Non-pigmented ciliary epithelial cell (primary cell): Measurements from ENCODE around the gene SPEF1.

Source experiments
- DNase-seq: peaks from one replicate; pipeline ENCODE4 v3.0.0-alpha.2; 2010; ENCODE audit warnings: low read depth

The SPEF1 gene

DNA sequence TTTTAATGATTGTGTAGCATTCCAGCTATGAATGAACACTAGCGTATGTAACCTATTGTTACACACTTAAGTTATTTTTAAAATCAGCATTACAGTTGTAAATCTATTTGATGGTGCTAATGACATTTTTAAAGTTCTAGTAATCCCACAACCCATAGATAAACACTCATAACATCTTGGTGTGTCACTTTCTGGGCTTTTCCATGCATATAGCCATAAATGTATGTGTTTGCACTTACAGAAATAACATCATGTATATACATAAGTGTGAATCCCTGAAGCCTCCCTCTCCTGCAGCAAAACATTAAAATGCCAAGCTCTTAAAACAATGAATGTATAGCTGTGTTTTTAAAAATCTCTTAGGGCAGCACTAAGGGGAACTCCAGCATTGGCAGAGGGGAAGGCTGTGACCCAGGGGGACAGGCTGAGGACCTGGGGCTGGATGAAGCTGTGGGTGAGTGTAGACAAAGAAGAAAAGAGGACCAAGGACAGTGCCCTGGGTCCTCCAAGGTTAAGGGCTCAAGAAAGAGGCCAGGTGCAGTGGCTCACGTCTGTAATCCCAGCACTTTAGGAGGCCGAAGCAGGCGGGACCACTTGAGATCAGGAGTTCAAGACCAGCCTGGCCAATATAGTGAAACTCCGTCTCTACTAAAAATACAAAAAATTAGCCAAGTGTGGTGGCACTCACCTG is 6.2 kb upstream of the SPEF1 start:
- no peak for DNase-seq

- DNase-seq, result no peak
Measured at GRCh38 chr20:3786665-3787323, 5.5 kb upstream of the SPEF1 start, which contains the start of gene CENPB. Gene CENPB, minus strand, starts transcription at chr20:3786740. Its CDS starts 257 bp downstream, at chr20:3786483.

- no peak for DNase-seq
Measured at GRCh38 chr20:3786126-3786484, 4.9 kb upstream of the SPEF1 start.

- no peak for DNase-seq
Measured at GRCh38 chr20:3785240-3786125, 4.2 kb upstream of the SPEF1 start.

GRCh38 chr20:3784863-3785239 is 3.6 kb upstream of the SPEF1 start:
- DNase-seq, result no peak

DNA sequence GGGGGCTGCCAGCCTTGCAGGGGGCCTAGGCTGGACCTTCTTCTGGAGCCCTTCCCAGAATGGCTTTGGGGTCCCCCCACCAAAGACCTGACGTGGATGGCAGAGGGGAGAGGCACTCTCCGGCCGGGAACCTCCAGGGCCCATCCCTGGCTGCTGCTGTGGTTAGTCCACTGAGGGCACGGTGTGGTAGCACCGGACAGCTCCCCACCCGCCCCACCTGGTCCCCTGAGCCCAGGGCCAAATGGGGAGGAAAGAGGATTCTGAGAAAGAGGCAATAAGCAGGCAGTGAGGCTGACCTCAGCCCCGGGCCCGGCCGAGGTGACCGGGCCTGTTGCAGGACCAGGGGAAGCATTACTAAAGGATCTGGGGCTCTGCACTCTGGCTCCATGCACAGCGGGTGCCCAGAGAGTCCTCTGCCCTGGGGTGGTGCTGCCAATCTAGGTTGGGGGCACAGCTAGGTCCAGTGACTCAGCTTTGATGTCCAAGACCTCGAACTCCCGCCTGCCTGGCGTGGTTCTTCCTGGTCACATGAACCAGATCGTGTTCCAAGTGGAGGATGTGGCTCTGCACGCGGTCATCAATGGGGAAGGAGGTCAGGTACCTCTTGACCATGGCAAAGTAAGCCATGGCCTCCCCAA is 3.1 kb upstream of the SPEF1 start:
- no peak for DNase-seq

DNA sequence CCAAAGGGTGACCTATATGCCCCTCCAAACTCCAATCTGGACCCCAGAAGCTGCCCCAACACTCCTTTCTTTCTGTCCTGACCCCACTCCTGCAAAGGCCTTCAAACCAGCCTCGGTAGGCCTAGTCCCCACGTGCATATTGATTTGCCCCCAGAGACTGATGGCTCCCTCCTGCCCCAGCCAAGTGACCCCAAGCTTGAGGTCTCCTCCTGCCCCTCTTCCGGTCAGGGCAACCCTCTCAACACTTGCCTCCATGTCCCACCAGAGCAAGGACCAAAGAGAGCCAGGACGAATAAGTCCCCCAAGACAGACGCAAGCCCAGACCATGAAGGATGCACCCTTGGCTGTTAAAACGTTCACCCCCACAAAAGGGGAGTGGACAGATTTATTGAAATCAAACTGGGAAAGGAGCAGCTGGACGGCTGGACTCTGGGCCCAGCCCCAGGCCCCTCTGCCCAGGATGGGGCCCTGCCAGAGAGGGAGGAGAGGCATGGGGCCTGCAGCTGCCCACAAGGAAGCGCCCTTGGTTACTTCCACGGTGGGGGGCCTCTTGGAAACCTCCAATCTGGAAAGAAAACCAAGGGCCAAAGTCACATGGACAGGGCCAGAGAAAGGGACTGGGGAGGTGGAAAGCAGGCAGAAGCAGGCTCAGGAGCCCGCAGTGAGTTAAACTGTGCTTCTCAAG is 2.4 kb upstream of the SPEF1 start:
- DNase-seq, result no peak

DNA sequence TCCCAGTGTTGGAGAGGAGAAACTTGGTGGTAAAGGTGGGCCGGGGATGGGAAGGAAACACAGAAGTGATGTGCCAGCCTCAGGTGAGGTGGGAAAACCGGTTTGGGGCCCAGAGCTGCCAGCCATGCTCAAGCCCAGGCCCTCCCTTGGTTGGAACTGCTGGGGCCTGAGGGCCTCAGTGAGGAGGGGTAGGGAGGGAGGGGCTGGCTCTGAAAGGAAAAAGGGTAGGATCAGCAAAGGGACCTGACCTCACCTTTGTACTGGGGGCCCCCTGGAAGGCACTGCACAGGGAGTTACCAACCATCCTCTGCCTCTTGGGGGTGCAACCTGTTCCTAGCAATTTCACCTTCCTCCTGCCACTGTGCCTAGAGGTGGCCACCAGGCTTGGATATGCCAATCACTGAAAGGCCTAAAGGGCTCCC is 1.8 kb upstream of the SPEF1 start:
- no peak for DNase-seq

- DNase-seq, result no peak
Measured at GRCh38 chr20:3782597-3782996, 1.3 kb upstream of the SPEF1 start.

DNA sequence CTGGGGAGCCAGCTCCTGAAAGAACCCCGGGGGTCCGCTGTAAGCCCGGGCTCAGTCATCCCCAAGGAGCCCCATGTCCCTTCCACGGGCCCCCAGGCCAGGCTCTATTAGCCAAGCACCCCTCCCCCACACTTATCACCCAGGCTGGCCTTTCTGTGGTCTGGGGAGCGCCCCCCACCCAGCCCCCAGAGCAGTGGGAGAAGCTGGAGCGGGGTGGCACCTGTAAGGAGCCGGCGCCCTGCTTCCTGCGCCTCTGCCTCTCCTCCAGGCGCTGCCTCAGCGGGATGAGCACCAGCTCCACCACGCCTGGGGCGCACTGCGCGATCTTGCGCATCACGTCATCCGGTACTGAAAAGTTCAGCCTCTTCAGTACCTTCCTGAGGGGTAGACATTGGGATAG is 2.3 kb downstream of the SPEF1 start:
- DNase-seq, result no peak

- DNase-seq, result no peak
Measured at GRCh38 chr20:3777716-3778629, 3.3 kb downstream of the SPEF1 start.

DNA sequence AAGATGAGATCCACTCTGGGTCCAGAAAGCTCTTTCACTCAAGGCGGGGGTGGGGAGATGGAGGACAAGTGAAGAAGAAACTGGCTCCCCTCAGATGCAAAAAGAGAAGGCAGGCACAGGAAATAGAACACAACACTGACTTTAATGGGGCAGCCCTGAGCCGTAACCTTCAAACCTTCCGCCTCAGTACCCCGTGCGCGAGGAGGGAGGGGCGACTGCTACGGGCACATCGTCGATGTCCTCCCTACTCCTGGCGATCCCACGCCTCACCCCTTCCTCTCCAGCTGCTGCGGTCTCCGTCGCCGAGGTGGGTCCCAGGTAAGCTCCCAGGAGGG is 3.9 kb downstream of the SPEF1 start:
- no peak for DNase-seq

DNA sequence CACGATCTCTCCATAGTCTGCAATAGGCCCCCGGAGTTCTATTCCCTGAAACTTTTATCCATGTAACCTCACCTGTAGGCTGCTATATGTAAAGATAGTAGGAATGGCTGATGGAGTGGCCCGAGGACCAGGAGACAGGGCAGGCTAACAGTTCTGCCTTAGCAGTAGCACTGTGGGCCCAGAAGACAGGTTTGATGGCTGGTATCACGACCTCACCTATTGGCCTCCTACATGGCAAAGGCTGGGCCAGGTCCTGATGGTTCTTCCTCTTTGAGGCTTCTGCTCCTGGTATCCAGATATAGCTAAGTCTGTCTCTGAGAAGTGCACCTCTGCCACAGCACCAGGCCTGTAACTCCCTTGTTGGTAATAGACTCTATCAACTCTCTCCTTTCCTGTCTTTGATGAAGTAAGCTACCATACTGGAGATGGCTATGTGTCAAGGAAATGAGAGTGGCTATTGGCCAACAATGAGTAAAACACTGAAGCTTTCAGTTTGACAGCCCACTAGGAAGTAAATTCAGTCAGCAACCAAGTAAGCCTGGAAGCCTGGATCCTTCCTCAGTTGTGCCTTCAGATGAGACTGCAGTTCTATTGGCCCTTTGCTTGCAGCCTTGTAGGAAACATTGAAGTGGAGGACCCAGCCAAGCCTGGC is 5.7 kb downstream of the SPEF1 start:
- no peak for DNase-seq

- no peak for DNase-seq
Measured at GRCh38 chr20:3771552-3772058, 9.6 kb downstream of the SPEF1 start.

DNA sequence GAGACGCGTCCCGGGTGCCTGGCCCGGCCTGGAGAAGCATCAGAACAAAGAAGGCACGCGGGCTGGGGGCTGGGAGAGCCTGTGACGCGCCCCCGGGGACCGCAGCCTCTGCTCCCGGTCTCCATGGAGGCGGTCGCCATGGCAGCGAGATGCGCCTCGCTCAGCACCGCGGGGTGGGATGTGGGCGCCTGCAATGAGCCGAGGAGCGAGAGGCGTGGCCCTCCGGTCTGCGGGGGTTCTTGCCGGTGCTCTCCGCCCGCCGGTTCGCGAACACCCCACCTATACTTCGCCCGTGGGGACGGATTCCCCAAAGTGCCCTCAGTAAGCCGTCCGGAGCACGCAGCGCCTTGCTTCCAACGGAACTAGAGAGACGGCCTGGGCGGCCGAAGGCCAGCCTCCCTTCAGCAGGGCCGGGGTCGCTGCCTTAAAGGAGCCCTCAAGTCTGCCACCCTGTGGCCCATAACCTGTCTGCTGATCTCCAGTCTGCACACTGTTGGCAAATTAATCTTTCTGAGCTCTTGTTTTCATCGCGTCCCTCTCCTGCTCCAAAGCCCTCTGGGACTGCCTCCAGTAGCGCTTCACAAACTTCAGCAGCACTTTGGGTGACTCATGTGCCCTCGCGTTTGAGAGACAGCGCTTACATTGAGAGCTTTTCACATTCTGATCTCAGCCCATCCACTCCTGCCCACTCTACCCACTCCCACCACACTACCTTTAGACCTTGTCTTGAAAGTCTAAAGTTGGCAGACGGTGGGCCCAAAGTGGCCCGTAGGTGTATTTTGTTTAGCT is 12.7 kb downstream of the SPEF1 start:
- DNase-seq, result no peak

GRCh38 chr20:3767427-3768341 is 13.6 kb downstream of the SPEF1 start, which contains the start of gene ADISSP:
Gene ADISSP, minus strand, starts transcription at chr20:3767753. Its CDS starts 7,653 bp downstream, at chr20:3760100.
- peak; percentile 89 for DNase-seq

GRCh38 chr20:3767110-3767426 is 14.2 kb downstream of the SPEF1 start:
- DNase-seq, result no peak

DNA sequence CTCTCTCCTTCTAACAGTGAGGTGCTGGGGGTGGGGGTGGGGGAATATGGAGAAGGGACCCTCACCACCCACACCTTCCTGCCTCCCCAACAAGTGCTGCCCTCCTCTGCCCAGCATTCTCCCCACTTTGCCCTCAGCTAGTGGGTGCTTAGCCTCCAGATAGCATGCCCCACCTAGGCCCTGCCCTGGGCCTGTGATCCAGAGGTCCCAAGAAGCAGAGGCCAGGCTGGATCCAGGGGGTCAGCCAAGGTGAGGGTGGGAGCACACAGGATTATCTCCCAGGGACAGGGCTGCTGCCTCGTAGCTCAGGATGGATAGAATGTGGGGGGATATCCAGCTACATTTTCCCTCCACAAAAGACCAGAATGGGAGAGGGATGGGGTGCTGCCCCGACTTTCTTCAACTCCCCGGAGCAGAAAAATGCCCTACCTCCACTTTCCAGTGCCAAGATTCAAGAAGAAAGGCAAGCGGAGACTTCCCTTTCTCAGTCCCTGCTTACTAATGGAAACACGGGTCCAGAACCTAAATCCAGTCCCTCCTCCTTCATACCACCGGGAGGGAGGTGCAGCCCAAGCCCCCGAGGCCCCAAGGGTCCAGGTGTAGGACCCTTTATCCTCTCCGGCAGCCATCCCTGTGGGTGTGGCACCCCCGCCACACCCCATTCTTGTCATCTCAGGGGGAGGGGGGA is 14.7 kb downstream of the SPEF1 start:
- DNase-seq, result no peak
